Upper lobe of left lung (tissue), 4 donors: Measurements from ENCODE around the gene GEMIN2.

Source experiments
- CTCF ChIP-seq, 6 experiments: fragments of 450-650 bp in 4 of 6; fragments of 200-600 bp in 2 of 6; sonication (generic) in 2 of 6; IDR thresholded peaks; one replicate each; pipeline ENCODE4 v1.5.1; 2016 to 2019; ENCODE audit warnings: antibody characterized with exemption in 6 of 6
- EP300 ChIP-seq, 4 donors: sonication (generic); formaldehyde crosslinking; IDR thresholded peaks; one replicate each; pipeline ENCODE4 v1.5.1; 2017; ENCODE audit warnings: antibody characterized with exemption in 4 of 4, control low read depth in 2 of 4
- POLR2A ChIP-seq, 4 donors: fragments of 450-650 bp; IDR thresholded peaks; one replicate each; pipeline ENCODE4 v1.5.1; 2016 to 2017; ENCODE audit warnings: antibody characterized with exemption in 4 of 4, mild to moderate bottlenecking in 2 of 4
- POLR2AphosphoS5 ChIP-seq, 2 donors: sonication (generic); formaldehyde crosslinking; IDR thresholded peaks; one replicate each; pipeline ENCODE4 v1.5.1; 2017; ENCODE audit warnings: antibody characterized with exemption in 2 of 2

- no peak for TF ChIP-seq CTCF (IDR thresholded peaks at IDR 0.05)
- TF ChIP-seq POLR2A (IDR thresholded peaks at IDR 0.05), result no peak
- no peak for TF ChIP-seq EP300 (IDR thresholded peaks at IDR 0.05)
- no peak for TF ChIP-seq POLR2AphosphoS5 (IDR thresholded peaks at IDR 0.05)
Observed at GRCh38 chr14:39138440-39138839, 24.3 kb downstream of the GEMIN2 start.
